GM12878 (cell line): ENCODE data around the gene MAGEA2. TPM values are rescaled to one million over a fixed set of nuclear protein-coding genes. Genes with fewer than 3 reads are reported as not detected.

Source experiments
- ATAC-seq: fragments of 200-7000 bp; cut with Tn5 transposase; 3 replicates; pipeline ENCODE4 v1.9.1; 2020; ENCODE audit warnings: mild to moderate bottlenecking, moderate library complexity
- BruUV-seq: library from RNA; stranded (reverse); fragments of 400-500 nt; replicated peaks from 2 replicates; lab custom pipeline; 2021; lab: Mats Ljungman, UMichigan
- CTCF ChIA-PET: fragments of 300-600 bp; sonication (Branson Sonifier 250); formaldehyde crosslinking; extraction: SDS; loops from one replicate; lab custom pipeline; 2021; ENCODE audit warnings: inconsistent platforms; lab: Yijun Ruan, JAX
- POLR2A ChIA-PET: fragments of 350-600 bp; formaldehyde crosslinking; extraction: SDS; loops from one replicate; lab custom pipeline; 2021; ENCODE audit warnings: inconsistent platforms; lab: Charles Lee
- RAD21 ChIA-PET: fragments of 300-600 bp; sonication (Branson Sonifier 250); formaldehyde crosslinking; loops from one replicate; lab custom pipeline; 2023; ENCODE audit warnings: antibody characterized with exemption; ENCODE audit not compliant: unreplicated experiment; lab: Charles Lee
- SMC1A ChIA-PET: fragments of 300-600 bp; sonication (Branson Sonifier 250); formaldehyde crosslinking; loops from one replicate; lab custom pipeline; 2023; ENCODE audit not compliant: unreplicated experiment, uncharacterized antibody; lab: Charles Lee
- DNase-seq: peaks from one replicate; pipeline ENCODE4 v3.0.0-alpha.2; 2011; ENCODE audit warnings: low read depth, low spot score
- FAIRE-seq: peaks from 3 replicates; lab custom pipeline; 2011; peaks lifted over from hg19 to GRCh38; lab: Jason Lieb, UNC
- H2AFZ ChIP-seq: 2 replicates; pipeline ENCODE4 v1.6.0; 2011; ENCODE audit warnings: low read depth, low read length, control low read depth; ENCODE audit not compliant: control insufficient read depth
- H3K27ac ChIP-seq: 2 replicates; pipeline ENCODE4 v1.5.1; 2011; ENCODE audit warnings: control low read depth; ENCODE audit not compliant: control insufficient read depth, insufficient read depth
- H3K27me3 ChIP-seq, 2 experiments: replicated peaks in 1 of 2; 2 replicates each; pipeline versions ENCODE4 v1.6.0 to v1.6.1; 2011; ENCODE audit warnings: low read length in 1 of 2; ENCODE audit not compliant: control insufficient read depth in 2 of 2, insufficient read depth in 2 of 2
- H3K36me3 ChIP-seq, 2 experiments: 2 replicates each; pipeline ENCODE4 v1.5.1; 2011; ENCODE audit warnings: low read length in 1 of 2; ENCODE audit not compliant: control insufficient read depth in 2 of 2, insufficient read depth in 2 of 2
- H3K4me1 ChIP-seq: 2 replicates; pipeline ENCODE4 v1.6.1; 2011; ENCODE audit warnings: mild to moderate bottlenecking, low read length, moderate library complexity, mixed read lengths; ENCODE audit not compliant: control insufficient read depth, insufficient read depth
- H3K4me2 ChIP-seq: 2 replicates; pipeline ENCODE4 v1.6.0; 2011; ENCODE audit warnings: control low read depth; ENCODE audit not compliant: control insufficient read depth, insufficient read depth
- H3K4me3 ChIP-seq: fragments of 200-600 bp; sonication (generic); 2 replicates; pipeline ENCODE4 v1.5.1; 2016
- H3K79me2 ChIP-seq: 2 replicates; pipeline ENCODE4 v1.6.0; 2011; ENCODE audit warnings: low read length; ENCODE audit not compliant: control insufficient read depth, insufficient read depth
- H3K9ac ChIP-seq: 2 replicates; pipeline ENCODE4 v1.8.0; 2011; ENCODE audit warnings: low read length, control low read depth, mixed read lengths; ENCODE audit not compliant: control insufficient read depth, insufficient read depth
- H3K9me3 ChIP-seq: replicated peaks from 3 replicates; pipeline ENCODE4 v1.5.1; 2011; ENCODE audit warnings: mild to moderate bottlenecking, low read length; ENCODE audit not compliant: control insufficient read depth, insufficient read depth
- H4K20me1 ChIP-seq: 2 replicates; pipeline ENCODE4 v1.6.0; 2011; ENCODE audit not compliant: control insufficient read depth, insufficient read depth
- CBFB ChIP-seq: IDR thresholded peaks from 2 replicates; pipeline ENCODE4 v1.6.1; 2016; ENCODE audit warnings: antibody characterized with exemption, low read depth
- CBX5 ChIP-seq: sonication (generic); IDR thresholded peaks from 2 replicates; pipeline ENCODE4 v1.6.1; 2016; ENCODE audit warnings: low read depth, moderate library complexity, mild to moderate bottlenecking, inconsistent platforms
- CHD1 ChIP-seq: IDR thresholded peaks from 2 replicates; pipeline ENCODE4 v1.6.1; 2012; ENCODE audit warnings: low read depth, low read length, improper control_type of control experiment
- IKZF1 ChIP-seq: fragments of 450-650 bp; conservative IDR thresholded peaks from 2 replicates; pipeline ENCODE4 v1.6.1; 2017; ENCODE audit warnings: antibody characterized with exemption, mild to moderate bottlenecking
- IKZF2 ChIP-seq, 2 experiments: fragments of 450-650 bp; IDR thresholded peaks; 2 replicates each; pipeline ENCODE4 v1.6.1; 2017; ENCODE audit warnings: mild to moderate bottlenecking in 2 of 2, moderate library complexity in 2 of 2
- NFXL1 ChIP-seq: fragments of 450-650 bp; IDR thresholded peaks from 2 replicates; pipeline ENCODE4 v1.6.1; 2017; ENCODE audit warnings: antibody characterized with exemption, mild to moderate bottlenecking, borderline replicate concordance
- POU2F2 ChIP-seq: IDR thresholded peaks from 3 replicates; pipeline ENCODE4 v1.6.1; 2011; ENCODE audit warnings: low read depth, mild to moderate bottlenecking, low read length, borderline replicate concordance
- RELA ChIP-seq: fragments of 450-650 bp; IDR thresholded peaks from 2 replicates; pipeline ENCODE4 v1.8.0; 2014; ENCODE audit warnings: borderline replicate concordance; ENCODE audit not compliant: partially characterized antibody
- RFX5 ChIP-seq: IDR thresholded peaks from 2 replicates; pipeline ENCODE4 v1.6.1; 2011; ENCODE audit warnings: low read depth, low read length, improper control_type of control experiment
- SMAD1 ChIP-seq: fragments of 450-650 bp; IDR thresholded peaks from 2 replicates; pipeline ENCODE4 v1.6.1; 2018; ENCODE audit warnings: mild to moderate bottlenecking, low read depth; ENCODE audit not compliant: partially characterized antibody
- USF1 ChIP-seq: IDR thresholded peaks from 2 replicates; pipeline ENCODE4 v1.6.1; 2011; ENCODE audit warnings: borderline replicate concordance, low read depth, mild to moderate bottlenecking, moderate library complexity, mixed read lengths, low read length; ENCODE audit not compliant: insufficient read depth; ENCODE audit errors: extremely low read length
- ZNF592 ChIP-seq: fragments of 450-650 bp; IDR thresholded peaks from 2 replicates; pipeline ENCODE4 v1.6.1; 2017; ENCODE audit warnings: mild to moderate bottlenecking, moderate library complexity
- WGBS: methylation state at CpG from one replicate; pipeline ENCODE4 v1.1.6; 2016; ENCODE audit warnings: low lambda C conversion rate; ENCODE audit not compliant: insufficient replicate concordance, insufficient coverage; ENCODE audit errors: missing lambda C conversion rate; 5-methylcytosine and 5-hydroxymethylcytosine counted together
- in situ Hi-C: fragments of 300-500 bp; cut with MboI; formaldehyde crosslinking; loops from 9 replicates; pipeline ENCODE4 v1.14.3; 2018; ENCODE audit warnings: mixed read lengths
- intact Hi-C: fragments of 100-400 bp; cut with micrococcal nuclease; formaldehyde crosslinking; loops from one replicate; pipeline ENCODE4 v1.14.2; 2022; ENCODE audit not compliant: unreplicated experiment
- polyA plus RNA-seq, 11 experiments: library from polyadenylated mRNA; depleted of rRNA in 4 of 11; unstranded in 6 of 11; stranded (reverse) in 5 of 11; fragments of >200 nt; fragmentation: Nextera tagmentation in 4 of 11; fragmentation: Illumina TruSeq in 1 of 11; extraction: Ambion mirVana in 4 of 11; extraction: Trizol in 1 of 11; gene quantifications; 1 replicate in 1 of 11; 2 replicates in 10 of 11; pipeline versions ENCODE4 v1.2.1 to v1.2.3, GENCODE V29; 2011 to 2016; ENCODE audit warnings: inconsistent platforms in 2 of 11, missing spikeins in 2 of 11, low read depth in 1 of 11
- total RNA-seq, 4 experiments: library from RNA; depleted of rRNA in 3 of 4; stranded (reverse); fragments of >200 nt in 3 of 4; fragmentation: Illumina TruSeq in 1 of 4; extraction: Trizol in 1 of 4; gene quantifications; 2 replicates each; pipeline versions ENCODE4 v1.2.1 to v1.2.3, GENCODE V29; 2013 to 2021

Gene MAGEA2
- total and polyA plus RNA-seq, 10 of the 15 experiments (the other 5 are each of a cell fraction or from before 2014, with no cell fraction given), result 0.04 to 0.13 TPM; not detected in 8

GRCh38 chrX:152733261-152733975, 20.2 kb downstream of the MAGEA2 start, which contains the start of the genes CSAG1 and MAGEA12:
Gene CSAG1, minus strand, starts transcription at chrX:152733721. Its CDS starts 1,261 bp downstream, at chrX:152732460.
Gene MAGEA12, plus strand, starts transcription at chrX:152733757. Its CDS starts 2,405 bp downstream, at chrX:152736162.
- no peaks in the 10 kb centered on the region for H3K79me2 ChIP-seq
- H2AFZ ChIP-seq, result no peak within 1 kb of the TSS
- TF ChIP-seq IKZF2 (IDR thresholded peaks at IDR 0.05) (no peak), POU2F2 (no peak), ZNF592 (no peak), SMAD1 (no peak), CHD1 (no peak), NFXL1 (no peak), IKZF1 (no peak), RELA (no peak), CBX5 (no peak), USF1 (no peak), CBFB (no peak), RFX5 (no peak)
- no peak for ATAC-seq
- no peak for DNase-seq
- ChIA-PET CTCF (no interaction called here), SMC1A (no interaction called here), POLR2A (no interaction called here), RAD21 (no interaction called here)
- FAIRE-seq, result no peak
- in situ Hi-C loops (no loop called here), intact Hi-C loops (no loop called here)
- WGBS, result 62% methylated on average over 16 of the region's 21 CpGs
- H3K4me1 ChIP-seq, result no peaks in the 10 kb centered on the region
- H3K27me3 ChIP-seq, result no peaks in the 10 kb centered on the region
- no peak within 1 kb of the TSS for H3K4me2 ChIP-seq
- H4K20me1 ChIP-seq, result no peaks in the 10 kb centered on the region
- H3K9ac ChIP-seq, result no peak within 1 kb of the TSS
- H3K9me3 ChIP-seq, result no peaks in the 10 kb centered on the region
- no peak within 1 kb of the TSS for H3K27ac ChIP-seq
- H3K4me3 ChIP-seq, result no peak within 1 kb of the TSS
- no peaks in the 10 kb centered on the region for H3K36me3 ChIP-seq
- BruUV-seq, result no TSS peak
